SK-N-SH (cell line): ENCODE results near the gene PDK1. TPM values are rescaled to one million over a fixed set of nuclear protein-coding genes. Genes with fewer than 3 reads are reported as not detected.

Source experiments
- CTCF ChIA-PET: fragments of 300-600, 350-600 bp; formaldehyde crosslinking; extraction: SDS; loops from one replicate; lab custom pipeline; 2021; lab: Yijun Ruan, JAX
- POLR2A ChIA-PET: fragments of 350-600 bp; sonication (Branson Sonifier 250); formaldehyde crosslinking; extraction: SDS; loops from one replicate; lab custom pipeline; 2020; ENCODE audit warnings: antibody characterized with exemption, inconsistent platforms; lab: Yijun Ruan, JAX
- DNase-seq: peaks from one replicate; pipeline ENCODE4 v3.0.0; 2012
- H2AFZ ChIP-seq: fragments of 200-600 bp; sonication (generic); 2 replicates; pipeline ENCODE4 v1.8.1; 2016; ENCODE audit warnings: antibody characterized with exemption, mild to moderate bottlenecking, low read depth
- H3F3A ChIP-seq: fragments of 200-600 bp; sonication (generic); replicated peaks from 2 replicates; pipeline ENCODE3; 2016; ENCODE audit warnings: antibody characterized with exemption, mild to moderate bottlenecking; ENCODE audit not compliant: insufficient read depth
- H3K27ac ChIP-seq, 2 experiments: fragments of 200-500 bp in 1 of 2; fragments of 200-600 bp in 1 of 2; sonication (Bioruptor generic) in 1 of 2; sonication (generic), shearing (Covaris generic) in 1 of 2; 2 replicates each; pipeline versions ENCODE4 v1.5.1 to v1.6.1; 2014 to 2016; ENCODE audit warnings: low read depth in 2 of 2, inconsistent platforms in 1 of 2, low read length in 1 of 2, mild to moderate bottlenecking in 1 of 2, mixed read lengths in 1 of 2
- H3K27me3 ChIP-seq: fragments of 200-600 bp; sonication (generic), shearing (Covaris generic); 2 replicates; pipeline ENCODE4 v1.6.1; 2016; ENCODE audit warnings: mixed run types; ENCODE audit not compliant: insufficient read depth
- H3K36me3 ChIP-seq, 2 experiments: fragments of 200-500 bp in 1 of 2; fragments of 200-600 bp in 1 of 2; sonication (Bioruptor generic) in 1 of 2; sonication (generic) in 1 of 2; replicated peaks in 1 of 2; 2 replicates each; pipeline versions ENCODE3 to v1.5.1; 2014 to 2016; ENCODE audit warnings: low read length in 1 of 2, mild to moderate bottlenecking in 1 of 2; ENCODE audit not compliant: insufficient read depth in 2 of 2, control insufficient read depth in 1 of 2
- H3K4me1 ChIP-seq, 2 experiments: fragments of 200-500 bp in 1 of 2; fragments of 200-600 bp in 1 of 2; sonication (Bioruptor generic) in 1 of 2; sonication (generic), shearing (Covaris generic) in 1 of 2; 2 replicates each; pipeline versions ENCODE4 v1.5.1 to v1.6.1; 2014 to 2016; ENCODE audit warnings: low read depth in 1 of 2, low read length in 1 of 2, mixed run types in 1 of 2; ENCODE audit not compliant: insufficient read depth in 2 of 2, control insufficient read depth in 1 of 2
- H3K4me2 ChIP-seq: fragments of 200-600 bp; sonication (generic), shearing (Covaris generic); 2 replicates; pipeline ENCODE4 v1.6.1; 2017; ENCODE audit warnings: mixed run types
- H3K4me3 ChIP-seq, 2 experiments: fragments of 200-500 bp in 1 of 2; fragments of 200-600 bp in 1 of 2; sonication (Bioruptor generic) in 1 of 2; sonication (generic), shearing (Covaris generic) in 1 of 2; 2 replicates each; pipeline versions ENCODE4 v1.5.1 to v1.8.1; 2014 to 2016; ENCODE audit warnings: low read depth in 2 of 2, inconsistent platforms in 1 of 2, low read length in 1 of 2, mild to moderate bottlenecking in 1 of 2, mixed read lengths in 1 of 2, moderate library complexity in 1 of 2
- H3K79me2 ChIP-seq: fragments of 200-600 bp; sonication (generic); 2 replicates; pipeline ENCODE4 v1.8.1; 2017; ENCODE audit warnings: mild to moderate bottlenecking; ENCODE audit not compliant: insufficient read depth
- H3K9ac ChIP-seq: fragments of 200-600 bp; sonication (generic); 2 replicates; pipeline ENCODE4 v1.6.1; 2017; ENCODE audit warnings: mixed run types
- H3K9me2 ChIP-seq: fragments of 200-600 bp; sonication (generic); 2 replicates; pipeline ENCODE4 v1.6.1; 2017; ENCODE audit warnings: mixed run types
- H3K9me3 ChIP-seq: fragments of 200-600 bp; sonication (generic); 2 replicates; pipeline ENCODE4 v1.6.1; 2017; ENCODE audit warnings: mixed run types, mild to moderate bottlenecking, moderate library complexity
- H4K20me1 ChIP-seq: fragments of 200-600 bp; sonication (generic); 2 replicates; pipeline ENCODE4 v1.6.1; 2017; ENCODE audit warnings: mild to moderate bottlenecking, mixed run types; ENCODE audit not compliant: insufficient read depth
- CTCF ChIP-seq: fragments of 200-600 bp; sonication (generic); IDR thresholded peaks from 2 replicates; pipeline ENCODE4 v1.6.1; 2017; ENCODE audit warnings: antibody characterized with exemption, mild to moderate bottlenecking, moderate library complexity
- EP300 ChIP-seq, 2 experiments: IDR thresholded peaks; 2 replicates each; pipeline versions ENCODE4 v1.4.0 to v1.6.1; 2012; ENCODE audit warnings: borderline replicate concordance in 1 of 2, low read depth in 1 of 2, low read length in 1 of 2
- FOSL2 ChIP-seq: IDR thresholded peaks from 2 replicates; pipeline ENCODE4 v1.4.0; 2012; ENCODE audit warnings: low read depth, mild to moderate bottlenecking, moderate library complexity, borderline replicate concordance
- FOXJ3 ChIP-seq: sonication (generic); formaldehyde crosslinking; IDR thresholded peaks from 2 replicates; pipeline ENCODE4 v1.5.1; 2020; ENCODE audit warnings: mild to moderate bottlenecking, missing genetic modification reagents
- JUND ChIP-seq: IDR thresholded peaks from 2 replicates; pipeline ENCODE4 v1.4.0; 2012
- MXI1 ChIP-seq: IDR thresholded peaks from 2 replicates; pipeline ENCODE4 v1.6.1; 2012; ENCODE audit warnings: mild to moderate bottlenecking, low read depth, low read length, improper control_type of control experiment
- SIN3A ChIP-seq: IDR thresholded peaks from 2 replicates; pipeline ENCODE4 v1.6.1; 2012; ENCODE audit warnings: low read depth, mild to moderate bottlenecking, low read length, moderate library complexity, borderline replicate concordance
- SMC3 ChIP-seq: IDR thresholded peaks from 2 replicates; pipeline ENCODE4 v1.6.1; 2012; ENCODE audit warnings: low read depth, low read length, improper control_type of control experiment
- TEAD4 ChIP-seq: IDR thresholded peaks from 2 replicates; pipeline ENCODE4 v1.4.0; 2012; ENCODE audit warnings: mild to moderate bottlenecking, borderline replicate concordance; ENCODE audit not compliant: insufficient read depth
- USF2 ChIP-seq: fragments of 150-350 bp; IDR thresholded peaks from 2 replicates; pipeline ENCODE4 v1.6.1; 2017; ENCODE audit warnings: antibody characterized with exemption, low read length, low read depth, borderline replicate concordance
- YY1 ChIP-seq: IDR thresholded peaks from 2 replicates; pipeline ENCODE4 v1.4.0; 2012; ENCODE audit warnings: low read depth, mild to moderate bottlenecking
- polyA plus RNA-seq, 3 experiments: library from polyadenylated mRNA; depleted of rRNA; stranded (reverse); fragments of >200 nt; gene quantifications; 2 replicates each; pipeline ENCODE4 v1.2.3, GENCODE V29; 2012
- TF ChIP-seq, protein P1 (sequence below): IDR thresholded peaks from 2 replicates; pipeline ENCODE4 v1.6.1; 2012; ENCODE audit warnings: mild to moderate bottlenecking, low read depth, low read length, moderate library complexity
- TF ChIP-seq, protein P2 (sequence below): IDR thresholded peaks from 2 replicates; pipeline ENCODE4 v1.4.0; 2012; ENCODE audit warnings: low read depth, borderline replicate concordance

Gene PDK1
- polyA plus RNA-seq, 1 of the 3 experiments (the other 2 are of a cell fraction), result 5.3 TPM

GRCh38 chr2:172550419-172550818 is 5.5 kb upstream of the PDK1 start:
- Histone ChIP-seq H3K4me1 (peaks cover 4 to 11% of the 10 kb centered on the region in 2 experiments; a peak in 3 of 4 replicates), H3F3A (no peaks in the 10 kb centered on the region), H3K36me3 (no peaks in the 10 kb centered on the region), H3K9me3 (peaks cover 8% of the 10 kb centered on the region; the same call in 1 of the 2 replicates), H4K20me1 (no peaks in the 10 kb centered on the region), H3K4me2 (no peak overlapping the region), H3K9me2 (no peaks in the 10 kb centered on the region), H3K79me2 (no peaks in the 10 kb centered on the region), H2AFZ (no peak overlapping the region), H3K4me3 (no peak overlapping the region), H3K27me3 (no peaks in the 10 kb centered on the region), H3K9ac (no peak overlapping the region), H3K27ac (no peak overlapping the region)
- no peak for DNase-seq
- TF ChIP-seq EP300 (IDR thresholded peaks at IDR 0.05; ENCODE audit: borderline replicate concordance in 1 of 2, low read depth in 1 of 2, low read length in 1 of 2), result no peak
- no peak for TF ChIP-seq MXI1
- TF ChIP-seq USF2, result no peak
- no peak for TF ChIP-seq TEAD4
- TF ChIP-seq, protein P1, sequence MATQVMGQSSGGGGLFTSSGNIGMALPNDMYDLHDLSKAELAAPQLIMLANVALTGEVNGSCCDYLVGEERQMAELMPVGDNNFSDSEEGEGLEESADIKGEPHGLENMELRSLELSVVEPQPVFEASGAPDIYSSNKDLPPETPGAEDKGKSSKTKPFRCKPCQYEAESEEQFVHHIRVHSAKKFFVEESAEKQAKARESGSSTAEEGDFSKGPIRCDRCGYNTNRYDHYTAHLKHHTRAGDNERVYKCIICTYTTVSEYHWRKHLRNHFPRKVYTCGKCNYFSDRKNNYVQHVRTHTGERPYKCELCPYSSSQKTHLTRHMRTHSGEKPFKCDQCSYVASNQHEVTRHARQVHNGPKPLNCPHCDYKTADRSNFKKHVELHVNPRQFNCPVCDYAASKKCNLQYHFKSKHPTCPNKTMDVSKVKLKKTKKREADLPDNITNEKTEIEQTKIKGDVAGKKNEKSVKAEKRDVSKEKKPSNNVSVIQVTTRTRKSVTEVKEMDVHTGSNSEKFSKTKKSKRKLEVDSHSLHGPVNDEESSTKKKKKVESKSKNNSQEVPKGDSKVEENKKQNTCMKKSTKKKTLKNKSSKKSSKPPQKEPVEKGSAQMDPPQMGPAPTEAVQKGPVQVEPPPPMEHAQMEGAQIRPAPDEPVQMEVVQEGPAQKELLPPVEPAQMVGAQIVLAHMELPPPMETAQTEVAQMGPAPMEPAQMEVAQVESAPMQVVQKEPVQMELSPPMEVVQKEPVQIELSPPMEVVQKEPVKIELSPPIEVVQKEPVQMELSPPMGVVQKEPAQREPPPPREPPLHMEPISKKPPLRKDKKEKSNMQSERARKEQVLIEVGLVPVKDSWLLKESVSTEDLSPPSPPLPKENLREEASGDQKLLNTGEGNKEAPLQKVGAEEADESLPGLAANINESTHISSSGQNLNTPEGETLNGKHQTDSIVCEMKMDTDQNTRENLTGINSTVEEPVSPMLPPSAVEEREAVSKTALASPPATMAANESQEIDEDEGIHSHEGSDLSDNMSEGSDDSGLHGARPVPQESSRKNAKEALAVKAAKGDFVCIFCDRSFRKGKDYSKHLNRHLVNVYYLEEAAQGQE, result no peak
- TF ChIP-seq CTCF, result no peak
- no peak for TF ChIP-seq FOXJ3 (CRISPR knock-in tag)
- TF ChIP-seq YY1, result no peak
- no peak for TF ChIP-seq JUND
- TF ChIP-seq SIN3A, result no peak
- TF ChIP-seq, protein P2, sequence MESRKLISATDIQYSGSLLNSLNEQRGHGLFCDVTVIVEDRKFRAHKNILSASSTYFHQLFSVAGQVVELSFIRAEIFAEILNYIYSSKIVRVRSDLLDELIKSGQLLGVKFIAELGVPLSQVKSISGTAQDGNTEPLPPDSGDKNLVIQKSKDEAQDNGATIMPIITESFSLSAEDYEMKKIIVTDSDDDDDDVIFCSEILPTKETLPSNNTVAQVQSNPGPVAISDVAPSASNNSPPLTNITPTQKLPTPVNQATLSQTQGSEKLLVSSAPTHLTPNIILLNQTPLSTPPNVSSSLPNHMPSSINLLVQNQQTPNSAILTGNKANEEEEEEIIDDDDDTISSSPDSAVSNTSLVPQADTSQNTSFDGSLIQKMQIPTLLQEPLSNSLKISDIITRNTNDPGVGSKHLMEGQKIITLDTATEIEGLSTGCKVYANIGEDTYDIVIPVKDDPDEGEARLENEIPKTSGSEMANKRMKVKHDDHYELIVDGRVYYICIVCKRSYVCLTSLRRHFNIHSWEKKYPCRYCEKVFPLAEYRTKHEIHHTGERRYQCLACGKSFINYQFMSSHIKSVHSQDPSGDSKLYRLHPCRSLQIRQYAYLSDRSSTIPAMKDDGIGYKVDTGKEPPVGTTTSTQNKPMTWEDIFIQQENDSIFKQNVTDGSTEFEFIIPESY, result no peak
- no peak for TF ChIP-seq FOSL2
- TF ChIP-seq SMC3, result no peak
- ChIA-PET POLR2A (no interaction called here), CTCF (no interaction called here)
